CD4-positive, alpha-beta memory T cell (primary cell): ENCODE data around the gene TMEM183A. TPM values are rescaled to one million over a fixed set of nuclear protein-coding genes. Genes with fewer than 3 reads are reported as not detected.

ENCODE experiments used
- CTCF ChIA-PET: fragments of 350-600 bp; sonication (Branson Sonifier 250); formaldehyde crosslinking; loops from one replicate; lab custom pipeline; 2021; ENCODE audit warnings: inconsistent platforms; ENCODE audit not compliant: partially characterized antibody; lab: Charles Lee
- POLR2A ChIA-PET: fragments of 350-600 bp; sonication (Branson Sonifier 250); formaldehyde crosslinking; loops from one replicate; lab custom pipeline; 2021; ENCODE audit not compliant: partially characterized antibody; lab: Charles Lee
- DNase-seq, 5 donors: peaks; one replicate each; pipeline versions ENCODE4 v3.0.0 to v3.0.0-alpha.2; 2020 to 2022; ENCODE audit warnings: mixed read lengths in 1 of 5
- H3K27ac ChIP-seq: one replicate; pipeline ENCODE4 v1.7.0; 2013; ENCODE audit warnings: low read depth, low read length
- H3K27me3 ChIP-seq: 2 replicates; pipeline ENCODE4 v1.7.0; 2013; ENCODE audit warnings: mild to moderate bottlenecking, low read length, moderate library complexity; ENCODE audit not compliant: insufficient read depth
- H3K36me3 ChIP-seq: 2 replicates; pipeline ENCODE4 v1.7.0; 2013; ENCODE audit warnings: mild to moderate bottlenecking, low read length, moderate library complexity; ENCODE audit not compliant: insufficient read depth
- H3K4me1 ChIP-seq: 2 replicates; pipeline ENCODE4 v1.7.0; 2013; ENCODE audit warnings: mild to moderate bottlenecking, low read length, moderate library complexity; ENCODE audit not compliant: insufficient read depth
- H3K4me3 ChIP-seq, 2 donors: one replicate each; pipeline ENCODE4 v1.7.0; 2013; ENCODE audit warnings: low read length in 2 of 2, mild to moderate bottlenecking in 1 of 2
- H3K9me3 ChIP-seq, 2 donors: one replicate each; pipeline ENCODE4 v1.7.0; 2013; ENCODE audit warnings: low read length in 2 of 2, control low read depth in 1 of 2; ENCODE audit not compliant: control insufficient read depth in 1 of 2
- H3K27ac Mint-ChIP-seq, 7 donors: one replicate each; pipeline ENCODE4 v1.8.0; 2020 to 2021; ENCODE audit warnings: mixed read lengths in 7 of 7, mild to moderate bottlenecking in 6 of 7, inconsistent platforms in 3 of 7, moderate library complexity in 3 of 7
- H3K27me3 Mint-ChIP-seq, 2 donors: one replicate each; pipeline ENCODE4 v1.8.0; 2020 to 2021; ENCODE audit warnings: mixed read lengths in 2 of 2
- H3K36me3 Mint-ChIP-seq, 2 donors: one replicate each; pipeline ENCODE4 v1.8.0; 2020 to 2021; ENCODE audit warnings: mixed read lengths in 2 of 2, inconsistent platforms in 1 of 2, mild to moderate bottlenecking in 1 of 2
- H3K4me1 Mint-ChIP-seq, 4 donors: one replicate each; pipeline ENCODE4 v1.8.0; 2020 to 2021; ENCODE audit warnings: mixed read lengths in 4 of 4, mild to moderate bottlenecking in 1 of 4
- H3K4me3 Mint-ChIP-seq, 8 donors: one replicate each; pipeline ENCODE4 v1.8.0; 2020 to 2021; ENCODE audit warnings: mixed read lengths in 8 of 8, mild to moderate bottlenecking in 7 of 8, moderate library complexity in 6 of 8, inconsistent platforms in 3 of 8
- H3K9me3 Mint-ChIP-seq, 8 donors: one replicate each; pipeline ENCODE4 v1.8.0; 2020 to 2021; ENCODE audit warnings: mixed read lengths in 8 of 8, mild to moderate bottlenecking in 5 of 8, inconsistent platforms in 3 of 8, moderate library complexity in 1 of 8
- intact Hi-C: fragments of 100-400 bp; cut with micrococcal nuclease; formaldehyde crosslinking; loops from one replicate; pipeline ENCODE4 v1.15.1; 2023
- polyA plus RNA-seq, 2 donors: library from polyadenylated mRNA; unstranded; fragments of 300-500 nt; fragmentation: Illumina TruSeq; gene quantifications; one replicate each; pipeline ENCODE4 v1.2.3, GENCODE V29; 2021
- total RNA-seq, 2 experiments: library from RNA; stranded (reverse); gene quantifications; one replicate each; pipeline ENCODE4 v1.2.3, GENCODE V29; 2021

Gene TMEM183A
- total and polyA plus RNA-seq, 4 experiments from 2014 or later, result 53.9 to 71.2 (median 69.8) TPM

- H3K27me3 Mint-ChIP-seq, result no peaks in the 10 kb centered on the region
- H3K4me3 Mint-ChIP-seq, result peak overlapping the region in 5 of 8 donors; percentile 21 to 74 (median 40)
- Histone ChIP-seq H3K4me1 (peaks cover 29% of the 10 kb centered on the region), H3K4me3 (no peak overlapping the region), H3K27ac (no peak overlapping the region), H3K27me3 (no peaks in the 10 kb centered on the region), H3K9me3 (no peaks in the 10 kb centered on the region), H3K36me3 (no peaks in the 10 kb centered on the region)
- DNase-seq, result no peak
- H3K27ac Mint-ChIP-seq, result peak overlapping the region in 5 of 7 donors; percentile 63 to 82 (median 77)
- peaks cover 14 to 36% (median 22%) of the 10 kb centered on the region in 4 donors for H3K4me1 Mint-ChIP-seq
- intact Hi-C loops, result loop anchor here (5.0 kb wide), 1 partner anchor 62 kb away; the partner anchor contains the start of gene PPFIA4
- ChIA-PET POLR2A (no interaction called here), CTCF (no interaction called here)
- H3K9me3 Mint-ChIP-seq, result no peaks in the 10 kb centered on the region
- peaks cover 17 to 27% of the 10 kb centered on the region in 2 donors for H3K36me3 Mint-ChIP-seq
Observed at GRCh38 chr1:202964791-202965410, 42.3 kb upstream of the TMEM183A start.

- peak overlapping the region; percentile 4 to 90 (median 87) for H3K27ac Mint-ChIP-seq
- intact Hi-C loops, result loop anchor here (5.0 kb wide), 1 partner anchor 62 kb away; the partner anchor contains the start of gene PPFIA4
- POLR2A ChIA-PET, result interaction anchor here (1.1 kb wide), 1 partner anchor 833 kb away, joined by 3 read pairs; no protein-coding TSS in a partner anchor
Observed at GRCh38 chr1:202965422-202965821, 41.8 kb upstream of the TMEM183A start.

GRCh38 chr1:202966006-202966898 lies 40.9 kb upstream of the TMEM183A start:
- no peaks in the 10 kb centered on the region for H3K27me3 ChIP-seq
- peak overlapping the region; percentile 89 for H3K27ac ChIP-seq
- Mint-ChIP-seq H3K9me3 (no peaks in the 10 kb centered on the region), H3K27me3 (no peaks in the 10 kb centered on the region), H3K4me1 (peaks cover 14 to 36% (median 22%) of the 10 kb centered on the region in 4 donors), H3K36me3 (peaks cover 14 to 25% of the 10 kb centered on the region in 2 donors), H3K27ac (peak overlapping the region; percentile 75 to 90 (median 87)), H3K4me3 (peak overlapping the region; percentile 74 to 95 (median 82))
- ChIA-PET POLR2A (interaction anchor here (1.0 to 1.9 kb wide), 6 partner anchors 8 to 832 kb away, joined by 3 to 7 read pairs (median 4); partner anchors contain the start of genes ADIPOR1, KLHL12, PPFIA4 and TMEM183A), CTCF (interaction anchor here (2.3 kb wide), 1 partner anchor 12 kb away, joined by 9 read pairs; no protein-coding TSS in a partner anchor)
- DNase-seq, result peak in 1 of 5 donors; percentile 44
- H3K36me3 ChIP-seq, result no peaks in the 10 kb centered on the region
- no peaks in the 10 kb centered on the region for H3K9me3 ChIP-seq
- H3K4me1 ChIP-seq, result peaks cover 29% of the 10 kb centered on the region
- H3K4me3 ChIP-seq, result peak overlapping the region; percentile 21 to 88
- intact Hi-C loops, result loop anchor here (2.0 to 5.0 kb wide), 2 partner anchors 33 to 61 kb away; partner anchors contain the start of gene PPFIA4

More at GRCh38 chr1:202965422-202965821, 41.8 kb upstream of the TMEM183A start:
- no peaks in the 10 kb centered on the region for H3K27me3 Mint-ChIP-seq
- H3K4me1 ChIP-seq, result peaks cover 29% of the 10 kb centered on the region
- no peak for DNase-seq
- H3K27me3 ChIP-seq, result no peaks in the 10 kb centered on the region
- H3K9me3 Mint-ChIP-seq, result no peaks in the 10 kb centered on the region
- H3K36me3 ChIP-seq, result no peaks in the 10 kb centered on the region
- H3K27ac ChIP-seq, result no peak overlapping the region
- H3K9me3 ChIP-seq, result no peaks in the 10 kb centered on the region
- H3K4me1 Mint-ChIP-seq, result peaks cover 14 to 36% (median 22%) of the 10 kb centered on the region in 4 donors
- peaks cover 17 to 27% of the 10 kb centered on the region in 2 donors for H3K36me3 Mint-ChIP-seq
- peak overlapping the region in 7 of 8 donors; percentile 69 to 95 (median 80) for H3K4me3 Mint-ChIP-seq
- CTCF ChIA-PET, result no interaction called here
- H3K4me3 ChIP-seq, result no peak overlapping the region

- CTCF ChIA-PET, result interaction anchor here (0.6 to 2.3 kb wide), 13 partner anchors 9 to 537 kb away, joined by 3 to 9 read pairs (median 3); partner anchors contain the start of gene KLHL12
- no peaks in the 10 kb centered on the region for H3K27me3 ChIP-seq
- POLR2A ChIA-PET, result interaction anchor here (0.9 to 1.9 kb wide), 11 partner anchors 11 to 1138 kb away, joined by 3 to 24 read pairs (median 5); partner anchors contain the start of genes IPO9, KLHL12, PCAT6 and PPFIA4
- H3K4me3 Mint-ChIP-seq, result peak overlapping the region; percentile 91 to 98 (median 94)
- no peaks in the 10 kb centered on the region for H3K9me3 ChIP-seq
- DNase-seq, result peak in 4 of 5 donors; percentile 21 to 37 (median 34)
- H3K27ac ChIP-seq, result peak overlapping the region; percentile 52
- H3K27ac Mint-ChIP-seq, result peak overlapping the region; percentile 91 to 96 (median 93)
- no peaks in the 10 kb centered on the region for H3K27me3 Mint-ChIP-seq
- H3K36me3 ChIP-seq, result no peaks in the 10 kb centered on the region
- H3K36me3 Mint-ChIP-seq, result peaks cover 8 to 18% of the 10 kb centered on the region in 2 donors
- intact Hi-C loops, result loop anchor here (1.0 to 5.0 kb wide), 5 partner anchors 9 to 79 kb away; partner anchors contain the start of genes ADIPOR1, KLHL12 and PPFIA4
- no peaks in the 10 kb centered on the region for H3K9me3 Mint-ChIP-seq
- H3K4me3 ChIP-seq, result peak overlapping the region; percentile 65 to 67
- H3K4me1 Mint-ChIP-seq, result peaks cover 14 to 36% (median 22%) of the 10 kb centered on the region in 4 donors
- H3K4me1 ChIP-seq, result peaks cover 29% of the 10 kb centered on the region
Observed at GRCh38 chr1:202967684-202968281, 39.4 kb upstream of the TMEM183A start.

- POLR2A ChIA-PET, result interaction anchor here (0.9 to 1.9 kb wide), 10 partner anchors 12 to 1139 kb away, joined by 3 to 24 read pairs (median 5); partner anchors contain the start of genes IPO9, KLHL12, PCAT6 and PPFIA4
Observed at GRCh38 chr1:202968351-202968750, 38.8 kb upstream of the TMEM183A start.

GRCh38 chr1:202968895-202969295 lies 38.3 kb upstream of the TMEM183A start:
- Histone ChIP-seq H3K9me3 (no peaks in the 10 kb centered on the region), H3K36me3 (no peaks in the 10 kb centered on the region), H3K27me3 (no peaks in the 10 kb centered on the region), H3K27ac (peak overlapping the region; percentile 52), H3K4me3 (no peak overlapping the region), H3K4me1 (peaks cover 29% of the 10 kb centered on the region)
- POLR2A ChIA-PET, result interaction anchor here (0.9 to 1.8 kb wide), 5 partner anchors 36 to 158 kb away, joined by 3 to 24 read pairs (median 7); partner anchors contain the start of genes KLHL12, PCAT6, RABIF and TMEM183A
- H3K27me3 Mint-ChIP-seq, result no peaks in the 10 kb centered on the region
- CTCF ChIA-PET, result interaction anchor here (1.2 to 2.3 kb wide), 6 partner anchors 15 to 536 kb away, joined by 3 to 9 read pairs (median 5); partner anchors contain the start of gene KLHL12
- peak overlapping the region in 5 of 8 donors; percentile 9 to 68 (median 35) for H3K4me3 Mint-ChIP-seq
- DNase-seq, result peak; percentile 21 to 59 (median 29)
- intact Hi-C loops, result loop anchor here (5.0 kb wide), 1 partner anchor 58 kb away; the partner anchor contains the start of gene PPFIA4
- H3K27ac Mint-ChIP-seq, result peak overlapping the region; percentile 3 to 87 (median 75)
- peaks cover 0 to 10% of the 10 kb centered on the region in 2 donors for H3K36me3 Mint-ChIP-seq
- peaks cover 14 to 36% (median 22%) of the 10 kb centered on the region in 4 donors for H3K4me1 Mint-ChIP-seq
- no peaks in the 10 kb centered on the region for H3K9me3 Mint-ChIP-seq

More at GRCh38 chr1:202968351-202968750, 38.8 kb upstream of the TMEM183A start:
- Histone ChIP-seq H3K4me1 (peaks cover 29% of the 10 kb centered on the region), H3K27ac (peak overlapping the region; percentile 52), H3K36me3 (no peaks in the 10 kb centered on the region), H3K27me3 (no peaks in the 10 kb centered on the region), H3K4me3 (peak overlapping the region in 1 of 2 donors; percentile 65), H3K9me3 (no peaks in the 10 kb centered on the region)
- Mint-ChIP-seq H3K4me3 (peak overlapping the region; percentile 91 to 98 (median 94)), H3K27me3 (no peaks in the 10 kb centered on the region), H3K27ac (peak overlapping the region; percentile 30 to 96 (median 92)), H3K9me3 (no peaks in the 10 kb centered on the region), H3K4me1 (peaks cover 14 to 36% (median 22%) of the 10 kb centered on the region in 4 donors), H3K36me3 (peaks cover 4 to 13% of the 10 kb centered on the region in 2 donors)
- DNase-seq, result no peak
- CTCF ChIA-PET, result interaction anchor here (0.6 to 2.3 kb wide), 11 partner anchors 9 to 536 kb away, joined by 3 to 9 read pairs (median 4); partner anchors contain the start of gene KLHL12
- intact Hi-C loops, result loop anchor here (5.0 kb wide), 1 partner anchor 59 kb away; the partner anchor contains the start of gene PPFIA4
